ENCODE results near the gene CACFD1. TPM values are rescaled to one million over a fixed set of nuclear protein-coding genes. Genes with fewer than 3 reads are reported as not detected.
"Not testable (repeated sequence)": the region's sequence is repeated elsewhere in the genome, so short reads cannot be mapped to it uniquely, and the experiment has no call there.

Gene CACFD1
- total RNA-seq, 1 donor from 2014 or later, result 1.1 TPM

DNA sequence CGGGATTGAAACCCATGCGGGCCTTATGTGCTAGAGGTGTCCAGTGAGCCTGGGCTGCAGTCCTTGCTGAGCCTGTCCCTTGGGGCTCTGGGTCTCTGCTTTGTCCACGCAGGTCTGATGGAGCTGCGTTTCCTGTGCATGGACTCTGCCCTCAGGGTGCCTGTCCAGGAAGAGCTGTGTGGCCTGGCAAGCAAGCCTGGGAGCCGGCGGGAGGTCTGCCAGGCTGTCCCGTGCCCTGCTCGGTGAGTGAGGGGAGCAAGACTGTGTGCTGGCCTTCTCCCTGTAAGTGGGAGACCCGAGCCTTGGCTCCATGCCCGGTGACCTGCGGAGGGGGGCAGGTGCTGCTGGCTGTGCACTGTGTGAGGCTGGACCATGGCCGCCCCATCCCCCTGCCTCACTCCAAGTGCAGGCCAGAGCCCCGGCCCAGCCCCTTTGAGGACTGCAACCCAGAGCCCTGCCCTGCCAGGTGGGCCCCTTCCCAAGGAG is 11.2 kb upstream of the CACFD1 start:
- Mint-ChIP-seq H3K36me3 (ENCODE audit: low read depth) (no peaks in the 10 kb centered on the region), H3K9me3 (no peaks in the 10 kb centered on the region), H3K27ac (no peak overlapping the region), H3K27me3 (ENCODE audit: insufficient read depth) (peaks cover 5% of the 10 kb centered on the region), H3K4me3 (no peak overlapping the region), H3K4me1 (ENCODE audit: low read depth) (no peaks in the 10 kb centered on the region)
- intact Hi-C loops (cut with micrococcal nuclease), result no loop called here
- DNase-seq (ENCODE audit: low spot score), result no peak

DNA sequence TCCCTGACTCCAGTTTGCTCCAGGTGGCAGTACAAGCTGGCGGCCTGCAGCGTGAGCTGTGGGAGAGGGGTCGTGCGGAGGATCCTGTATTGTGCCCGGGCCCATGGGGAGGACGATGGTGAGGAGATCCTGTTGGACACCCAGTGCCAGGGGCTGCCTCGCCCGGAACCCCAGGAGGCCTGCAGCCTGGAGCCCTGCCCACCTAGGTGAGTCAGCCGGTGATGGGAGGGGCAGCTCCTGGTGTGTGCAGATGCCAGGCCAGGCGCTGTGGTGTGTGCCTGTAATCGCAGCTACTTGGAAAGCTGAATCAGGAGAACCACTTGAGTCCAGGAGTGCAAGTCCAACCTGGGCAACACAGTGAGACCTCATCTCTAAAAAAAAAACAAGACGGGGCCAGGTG is 10.0 kb upstream of the CACFD1 start:
- Mint-ChIP-seq H3K4me1 (ENCODE audit: low read depth) (no peaks in the 10 kb centered on the region), H3K36me3 (ENCODE audit: low read depth) (no peaks in the 10 kb centered on the region), H3K27ac (no peak overlapping the region)

GRCh38 chr9:133451865-133452264 is 7.9 kb upstream of the CACFD1 start:
- intact Hi-C loops (cut with micrococcal nuclease); H3K27me3 Mint-ChIP-seq (ENCODE audit: insufficient read depth); H3K27ac Mint-ChIP-seq; H3K36me3 Mint-ChIP-seq (ENCODE audit: low read depth); DNase-seq (ENCODE audit: low spot score); H3K4me1 Mint-ChIP-seq (ENCODE audit: low read depth); H3K4me3 Mint-ChIP-seq; H3K9me3 Mint-ChIP-seq: not testable (repeated sequence)

More for the DNA sequence above, 10.0 kb upstream of the CACFD1 start:
- Mint-ChIP-seq H3K27me3 (ENCODE audit: insufficient read depth) (peaks cover 5% of the 10 kb centered on the region), H3K4me3 (no peak overlapping the region), H3K9me3 (no peaks in the 10 kb centered on the region)
- no peak for DNase-seq (ENCODE audit: low spot score)
- intact Hi-C loops (cut with micrococcal nuclease), result no loop called here

GRCh38 chr9:133452562-133452961 is 7.2 kb upstream of the CACFD1 start:
- intact Hi-C loops (cut with micrococcal nuclease), result no loop called here
- Mint-ChIP-seq H3K9me3 (no peaks in the 10 kb centered on the region), H3K4me1 (ENCODE audit: low read depth) (no peaks in the 10 kb centered on the region), H3K27me3 (ENCODE audit: insufficient read depth) (peaks cover 1% of the 10 kb centered on the region), H3K36me3 (ENCODE audit: low read depth) (no peaks in the 10 kb centered on the region), H3K27ac (no peak overlapping the region), H3K4me3 (no peak overlapping the region)
- no peak for DNase-seq (ENCODE audit: low spot score)

GRCh38 chr9:133453651-133454050 is 6.1 kb upstream of the CACFD1 start:
- Mint-ChIP-seq H3K27me3 (ENCODE audit: insufficient read depth) (peaks cover 1% of the 10 kb centered on the region), H3K4me3 (no peak overlapping the region), H3K4me1 (ENCODE audit: low read depth) (no peaks in the 10 kb centered on the region), H3K36me3 (ENCODE audit: low read depth) (no peaks in the 10 kb centered on the region), H3K9me3 (no peaks in the 10 kb centered on the region), H3K27ac (no peak overlapping the region)
- intact Hi-C loops (cut with micrococcal nuclease), result no loop called here
- DNase-seq (ENCODE audit: low spot score), result no peak

GRCh38 chr9:133454325-133454724 is 5.5 kb upstream of the CACFD1 start:
- no peaks in the 10 kb centered on the region for H3K4me1 Mint-ChIP-seq (ENCODE audit: low read depth)
- no peak for DNase-seq (ENCODE audit: low spot score)
- H3K9me3 Mint-ChIP-seq, result no peaks in the 10 kb centered on the region
- H3K4me3 Mint-ChIP-seq, result no peak overlapping the region
- H3K27me3 Mint-ChIP-seq (ENCODE audit: insufficient read depth), result peaks cover 1% of the 10 kb centered on the region
- no peak overlapping the region for H3K27ac Mint-ChIP-seq
- no peaks in the 10 kb centered on the region for H3K36me3 Mint-ChIP-seq (ENCODE audit: low read depth)
- intact Hi-C loops (cut with micrococcal nuclease), result no loop called here

- Mint-ChIP-seq H3K9me3 (no peaks in the 10 kb centered on the region), H3K36me3 (ENCODE audit: low read depth) (no peaks in the 10 kb centered on the region), H3K4me3 (no peak overlapping the region), H3K27ac (no peak overlapping the region), H3K27me3 (ENCODE audit: insufficient read depth) (peaks cover 1% of the 10 kb centered on the region), H3K4me1 (ENCODE audit: low read depth) (no peaks in the 10 kb centered on the region)
- DNase-seq (ENCODE audit: low spot score), result no peak
- intact Hi-C loops (cut with micrococcal nuclease), result no loop called here
Measured at GRCh38 chr9:133454943-133455673, 4.7 kb upstream of the CACFD1 start.

- H3K4me3 Mint-ChIP-seq, result no peak overlapping the region
- H3K4me1 Mint-ChIP-seq (ENCODE audit: low read depth), result no peaks in the 10 kb centered on the region
- no peaks in the 10 kb centered on the region for H3K9me3 Mint-ChIP-seq
- no peak for DNase-seq (ENCODE audit: low spot score)
- H3K27me3 Mint-ChIP-seq (ENCODE audit: insufficient read depth), result peaks cover 1% of the 10 kb centered on the region
- intact Hi-C loops (cut with micrococcal nuclease), result no loop called here
- H3K27ac Mint-ChIP-seq, result no peak overlapping the region
- H3K36me3 Mint-ChIP-seq (ENCODE audit: low read depth), result no peaks in the 10 kb centered on the region
Measured at GRCh38 chr9:133455936-133456335, 3.8 kb upstream of the CACFD1 start.

GRCh38 chr9:133456409-133456808 is 3.4 kb upstream of the CACFD1 start:
- H3K9me3 Mint-ChIP-seq, result no peaks in the 10 kb centered on the region
- intact Hi-C loops (cut with micrococcal nuclease), result no loop called here

DNA sequence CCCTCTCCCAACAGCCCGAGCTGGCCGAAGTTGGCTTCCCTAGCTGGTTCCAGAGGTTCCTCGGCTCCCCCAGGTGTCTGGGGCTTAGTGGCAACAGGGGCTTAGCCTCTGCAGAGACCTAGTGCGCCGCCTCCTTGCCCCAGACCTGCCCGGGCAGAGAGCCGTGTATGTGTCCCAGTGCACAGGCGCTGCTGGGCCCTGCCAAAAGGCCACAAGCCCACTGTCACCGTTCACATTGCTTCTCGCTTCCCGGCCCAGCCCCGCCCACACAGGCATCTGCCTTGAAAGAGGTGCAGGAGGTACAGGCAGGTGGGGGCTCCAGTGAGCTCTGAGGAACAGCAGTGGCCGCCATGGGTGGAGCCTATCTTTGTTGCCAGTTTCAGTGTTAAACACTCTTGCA is 2.5 kb upstream of the CACFD1 start:
- intact Hi-C loops (cut with micrococcal nuclease), result no loop called here
- Mint-ChIP-seq H3K36me3 (ENCODE audit: low read depth) (no peaks in the 10 kb centered on the region), H3K4me3 (no peak overlapping the region), H3K27ac (no peak overlapping the region), H3K9me3 (no peaks in the 10 kb centered on the region), H3K4me1 (ENCODE audit: low read depth) (no peaks in the 10 kb centered on the region), H3K27me3 (ENCODE audit: insufficient read depth) (peaks cover 9% of the 10 kb centered on the region)
- DNase-seq (ENCODE audit: low spot score), result no peak

More at GRCh38 chr9:133456409-133456808, 3.4 kb upstream of the CACFD1 start:
- no peaks in the 10 kb centered on the region for H3K4me1 Mint-ChIP-seq (ENCODE audit: low read depth)
- peaks cover 5% of the 10 kb centered on the region for H3K27me3 Mint-ChIP-seq (ENCODE audit: insufficient read depth)
- no peak overlapping the region for H3K27ac Mint-ChIP-seq
- no peak for DNase-seq (ENCODE audit: low spot score)
- no peaks in the 10 kb centered on the region for H3K36me3 Mint-ChIP-seq (ENCODE audit: low read depth)
- no peak overlapping the region for H3K4me3 Mint-ChIP-seq

DNA sequence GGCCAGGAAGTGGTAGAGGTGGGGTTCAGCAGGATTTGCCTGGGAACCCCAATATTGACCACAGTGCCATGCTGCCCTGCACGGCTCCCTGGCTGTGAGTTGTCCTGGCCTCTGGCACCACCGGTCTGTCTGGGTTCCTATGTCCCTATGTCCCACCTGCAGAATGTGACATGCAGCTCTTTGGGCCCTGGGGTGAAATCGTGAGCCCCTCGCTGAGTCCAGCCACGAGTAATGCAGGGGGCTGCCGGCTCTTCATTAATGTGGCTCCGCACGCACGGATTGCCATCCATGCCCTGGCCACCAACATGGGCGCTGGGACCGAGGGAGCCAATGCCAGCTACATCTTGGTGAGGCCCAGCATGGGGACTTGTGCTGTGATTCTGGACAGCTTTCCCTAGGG is 2.0 kb upstream of the CACFD1 start:
- no peaks in the 10 kb centered on the region for H3K9me3 Mint-ChIP-seq
- no peaks in the 10 kb centered on the region for H3K36me3 Mint-ChIP-seq (ENCODE audit: low read depth)
- H3K4me3 Mint-ChIP-seq, result no peak overlapping the region
- intact Hi-C loops (cut with micrococcal nuclease), result loop anchor here (2.0 kb wide), 1 partner anchor 535 kb away; the partner anchor contains the start of gene VAV2
- no peak overlapping the region for H3K27ac Mint-ChIP-seq
- H3K4me1 Mint-ChIP-seq (ENCODE audit: low read depth), result no peaks in the 10 kb centered on the region
- DNase-seq (ENCODE audit: low spot score), result no peak
- H3K27me3 Mint-ChIP-seq (ENCODE audit: insufficient read depth), result peaks cover 12% of the 10 kb centered on the region

DNA sequence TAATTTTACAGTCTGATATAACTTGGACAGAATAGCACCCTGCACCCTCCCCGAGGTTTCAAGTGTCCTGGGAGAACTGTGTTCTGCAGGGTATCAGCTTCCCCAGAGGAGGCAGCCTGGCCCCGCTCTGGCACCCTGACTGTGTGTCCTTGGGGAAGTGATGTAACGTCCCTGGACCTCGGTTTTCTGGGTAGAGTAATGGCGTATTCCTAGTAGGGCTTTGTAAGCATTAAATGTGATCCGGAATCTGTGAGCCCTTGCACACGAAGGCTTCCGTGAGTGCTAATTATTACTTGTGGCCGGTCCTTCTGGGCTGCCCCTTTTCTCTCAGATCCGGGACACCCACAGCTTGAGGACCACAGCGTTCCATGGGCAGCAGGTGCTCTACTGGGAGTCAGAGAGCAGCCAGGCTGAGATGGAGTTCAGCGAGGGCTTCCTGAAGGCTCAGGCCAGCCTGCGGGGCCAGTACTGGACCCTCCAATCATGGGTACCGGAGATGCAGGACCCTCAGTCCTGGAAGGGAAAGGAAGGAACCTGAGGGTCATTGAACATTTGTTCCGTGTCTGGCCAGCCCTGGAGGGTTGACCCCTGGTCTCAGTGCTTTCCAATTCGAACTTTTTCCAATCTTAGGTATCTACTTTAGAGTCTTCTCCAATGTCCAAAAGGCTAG is 1.0 kb upstream of the CACFD1 start:
- intact Hi-C loops (cut with micrococcal nuclease), result loop anchor here (1.0 to 2.0 kb wide), 8 partner anchors 21 to 610 kb away; partner anchors contain the start of genes BRD3, RALGDS, REXO4 and SLC2A6
- no peak overlapping the region for H3K4me3 Mint-ChIP-seq
- H3K4me1 Mint-ChIP-seq (ENCODE audit: low read depth), result no peaks in the 10 kb centered on the region
- H3K27ac Mint-ChIP-seq, result no peak overlapping the region
- peaks cover 11% of the 10 kb centered on the region for H3K27me3 Mint-ChIP-seq (ENCODE audit: insufficient read depth)
- no peak for DNase-seq (ENCODE audit: low spot score)
- H3K9me3 Mint-ChIP-seq, result no peaks in the 10 kb centered on the region
- H3K36me3 Mint-ChIP-seq (ENCODE audit: low read depth), result no peaks in the 10 kb centered on the region

DNA sequence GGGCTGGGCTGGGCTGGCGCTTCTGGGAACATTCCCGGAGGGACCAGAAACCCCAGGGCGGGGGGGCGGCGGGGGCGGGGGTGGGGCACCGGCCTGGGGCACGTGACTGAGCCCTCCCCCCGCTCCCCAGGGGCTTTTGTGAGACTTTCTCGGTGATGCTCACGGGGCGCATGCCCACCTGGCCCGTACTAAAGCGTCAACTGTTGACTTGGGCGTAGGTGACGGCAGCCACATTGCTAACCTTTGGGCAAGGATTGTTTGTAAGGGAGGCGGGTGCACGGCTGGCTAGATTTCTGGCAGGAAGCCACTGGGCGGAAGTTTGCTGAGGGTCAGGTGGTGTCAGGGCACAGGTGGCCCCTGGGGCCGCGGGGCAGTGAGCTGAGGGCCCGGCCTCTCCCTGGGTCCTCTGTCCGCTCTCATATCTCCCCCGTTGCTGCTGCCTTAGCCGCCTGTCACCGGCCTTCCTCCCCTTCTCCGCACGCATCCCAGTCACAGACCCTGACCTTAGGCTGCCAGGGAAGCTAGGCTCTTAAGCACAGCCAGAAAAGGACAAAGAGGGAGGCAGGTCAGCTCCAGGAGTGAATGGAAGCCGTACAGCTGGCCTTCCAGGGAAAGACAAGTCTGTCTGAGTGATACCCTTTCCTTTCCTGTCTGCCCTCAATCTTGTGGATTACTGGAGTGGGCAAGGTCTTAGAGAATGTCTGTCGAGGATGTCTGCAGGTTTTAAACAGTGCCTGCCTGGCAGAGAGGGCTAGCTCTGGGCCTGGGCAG is 812 bp downstream of the CACFD1 start:
- H3K27me3 Mint-ChIP-seq (ENCODE audit: insufficient read depth), result peaks cover 11% of the 10 kb centered on the region
- no peaks in the 10 kb centered on the region for H3K4me1 Mint-ChIP-seq (ENCODE audit: low read depth)
- intact Hi-C loops (cut with micrococcal nuclease), result no loop called here
- H3K27ac Mint-ChIP-seq, result peak overlapping the region; percentile 19
- no peaks in the 10 kb centered on the region for H3K9me3 Mint-ChIP-seq
- DNase-seq (ENCODE audit: low spot score), result no peak
- H3K36me3 Mint-ChIP-seq (ENCODE audit: low read depth), result no peaks in the 10 kb centered on the region
- peak overlapping the region; percentile 70 for H3K4me3 Mint-ChIP-seq

Measured in activated T-helper 1 cell treated with anti-CD3 and anti-CD28 coated beads, Interleukin-12 subunit alpha, Interleukin-12 subunit beta, Interleukin-2, Interleukin-4 antibody, amounts not matched to agents 30 ng/mL and 10 ng/mL and 1 ng/mL, durations not matched to agents 14 hours and 24 hours and 36 hours (primary cell).